ENCODE data around the gene ACOD1. TPM values are rescaled to one million over a fixed set of nuclear protein-coding genes. Genes with fewer than 3 reads are reported as not detected.
A peak's percentile ranks its signal among the peaks of the same experiment; 100 is the strongest.

ACOD1 gene
- total RNA-seq, 1 donor from 2014 or later: not detected

- DNase-seq (peak; percentile 69), ATAC-seq (peak; percentile 2)
- H3K27ac ChIP-seq: peak overlapping the region; percentile 94
- H3K4me1 ChIP-seq: peaks cover 22% of the 10 kb centered on the region
- no peaks in the 10 kb centered on the region for H3K9me3 ChIP-seq
- intact Hi-C loops (cut with DNase I): no loop called here
- TF ChIP-seq CTCF (IDR thresholded peaks at IDR 0.05): no peak
- peak overlapping the region; percentile 59 for H3K4me3 ChIP-seq
- peaks cover 17% of the 10 kb centered on the region for H3K36me3 ChIP-seq
- no peaks in the 10 kb centered on the region for H3K27me3 ChIP-seq
These were observed 44.3 kb downstream of the ACOD1 start for GRCh38 chr13:76992548-76993001.

- Histone ChIP-seq H3K4me1 (peaks cover 22% of the 10 kb centered on the region), H3K27me3 (no peaks in the 10 kb centered on the region), H3K4me3 (peak overlapping the region; percentile 59), H3K27ac (peak overlapping the region; percentile 94), H3K9me3 (no peaks in the 10 kb centered on the region), H3K36me3 (peaks cover 21% of the 10 kb centered on the region)
- ATAC-seq: no peak
- intact Hi-C loops (cut with DNase I): no loop called here
- no peak for TF ChIP-seq CTCF (IDR thresholded peaks at IDR 0.05)
- no peak for DNase-seq
These were observed 44.7 kb downstream of the ACOD1 start for GRCh38 chr13:76993021-76993420.

GRCh38 chr13:76993473-76993872, 45.2 kb downstream of the ACOD1 start:
- peak overlapping the region; percentile 59 for H3K4me3 ChIP-seq
- TF ChIP-seq CTCF (IDR thresholded peaks at IDR 0.05): no peak
- no peaks in the 10 kb centered on the region for H3K27me3 ChIP-seq
- peaks cover 22% of the 10 kb centered on the region for H3K4me1 ChIP-seq
- ATAC-seq (no peak), DNase-seq (no peak)
- no peaks in the 10 kb centered on the region for H3K9me3 ChIP-seq
- H3K27ac ChIP-seq: no peak overlapping the region
- intact Hi-C loops (cut with DNase I): no loop called here
- peaks cover 26% of the 10 kb centered on the region for H3K36me3 ChIP-seq

- TF ChIP-seq CTCF (IDR thresholded peaks at IDR 0.05): no peak
- H3K27me3 ChIP-seq: no peaks in the 10 kb centered on the region
- intact Hi-C loops (cut with DNase I): no loop called here
- H3K4me1 ChIP-seq: peaks cover 22% of the 10 kb centered on the region
- no peaks in the 10 kb centered on the region for H3K9me3 ChIP-seq
- H3K4me3 ChIP-seq: no peak overlapping the region
- peaks cover 34% of the 10 kb centered on the region for H3K36me3 ChIP-seq
- H3K27ac ChIP-seq: no peak overlapping the region
- ATAC-seq (no peak), DNase-seq (no peak)
These were observed 46.0 kb downstream of the ACOD1 start for GRCh38 chr13:76994281-76994680.

- no peak for TF ChIP-seq CTCF (IDR thresholded peaks at IDR 0.05)
- Histone ChIP-seq H3K27ac (no peak overlapping the region), H3K4me1 (peaks cover 16% of the 10 kb centered on the region), H3K9me3 (no peaks in the 10 kb centered on the region), H3K36me3 (peaks cover 83% of the 10 kb centered on the region), H3K4me3 (no peak overlapping the region), H3K27me3 (no peaks in the 10 kb centered on the region)
- ATAC-seq (no peak), DNase-seq (no peak)
- intact Hi-C loops (cut with DNase I): no loop called here
These were observed 52.2 kb downstream of the ACOD1 start for GRCh38 chr13:77000475-77000874.

- TF ChIP-seq CTCF (IDR thresholded peaks at IDR 0.05): no peak
- DNase-seq: no peak
- Histone ChIP-seq H3K27me3 (no peaks in the 10 kb centered on the region), H3K36me3 (peaks cover 83% of the 10 kb centered on the region), H3K4me1 (peaks cover 16% of the 10 kb centered on the region), H3K4me3 (no peak overlapping the region), H3K9me3 (no peaks in the 10 kb centered on the region), H3K27ac (peak overlapping the region; percentile 3)
- no peak for ATAC-seq
- intact Hi-C loops (cut with DNase I): no loop called here
These were observed 53.2 kb downstream of the ACOD1 start for GRCh38 chr13:77001540-77001939.

All from upper lobe of right lung (tissue), 1 donor.